ENCODE measurements around the gene KRT78. TPM values are rescaled to one million over a fixed set of nuclear protein-coding genes. Genes with fewer than 3 reads are reported as not detected.

The KRT78 gene
- total and polyA plus RNA-seq, 2 of the 13 experiments (the other 11 are each of a cell fraction or from before 2014, with no cell fraction given) = not detected

DNA sequence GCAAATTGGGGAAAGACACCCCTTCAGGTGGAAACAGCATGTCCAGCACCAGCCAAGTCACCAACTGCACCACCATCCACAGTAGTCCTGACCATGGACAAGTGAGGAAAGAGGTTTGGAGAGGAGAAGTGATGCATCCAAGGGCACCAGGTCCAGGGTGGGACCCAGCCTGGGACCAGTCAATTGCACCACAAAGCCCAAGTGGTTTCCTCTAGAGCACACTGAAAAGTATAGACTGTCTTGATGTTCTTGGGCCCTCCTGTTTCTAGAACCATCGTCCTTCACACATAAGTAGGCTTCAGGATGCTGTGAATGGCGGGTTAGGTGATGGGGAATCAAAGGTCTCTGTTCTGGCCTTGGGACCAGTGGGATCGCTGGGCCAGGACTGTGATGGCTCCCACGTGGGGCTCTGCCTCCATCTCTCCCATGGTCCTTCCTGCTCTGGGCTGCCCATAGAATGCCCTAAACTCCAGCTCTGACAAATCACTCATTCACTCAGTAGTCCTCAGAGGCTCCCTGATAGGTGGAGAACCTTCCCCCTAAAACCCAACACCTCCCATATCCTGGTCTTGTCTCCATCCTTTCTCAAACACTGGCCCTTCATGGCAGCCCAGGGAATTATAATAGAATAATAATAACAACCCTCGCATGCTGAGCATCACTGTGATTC, 23.9 kb downstream of the KRT78 start:
- BruUV-seq (replicated peaks) = no TSS peak
- no peaks in the 10 kb centered on the region for H4K20me1 ChIP-seq (ENCODE audit: insufficient read depth, low read length)
- DNase-seq (ENCODE audit: low spot score) (no peak), FAIRE-seq (no peak), ATAC-seq (no peak)
- no peak overlapping the region for H3K27ac ChIP-seq (ENCODE audit: extremely low read length, insufficient read depth, low read length)
- no peak overlapping the region for H2AFZ ChIP-seq (ENCODE audit: low read length)
- no peak overlapping the region for H3K4me2 ChIP-seq (ENCODE audit: low read depth, low read length)
- ChIA-PET CTCF (ENCODE audit: low intra/inter-chr PET ratio, low total read pairs) (no interaction called here), POLR2A (no interaction called here)
- no peak overlapping the region for H3K4me3 ChIP-seq (replicated peaks in 1 of 3; ENCODE audit: insufficient read depth in 1 of 3, low read depth in 2 of 3, low read length in 3 of 3)
- in situ Hi-C loops (cut with HindIII; ENCODE audit: extremely low pct_ligation_motif_present, low pct_unique_long_range_greater_than_20kb) = no loop called here
- peaks cover 1 to 33% of the 10 kb centered on the region in 2 experiments; a peak in 3 of 5 replicates for H3K27me3 ChIP-seq (ENCODE audit: control insufficient read depth in 1 of 2, insufficient read depth in 2 of 2, low read length in 2 of 2)
- peaks cover 9% of the 10 kb centered on the region for H3K4me1 ChIP-seq (ENCODE audit: insufficient read depth, low read length)
- no peaks in the 10 kb centered on the region for H3K9me3 ChIP-seq (ENCODE audit: low read length)
- 38% methylated on average over 2 of the region's 5 CpGs for WGBS (ENCODE audit: low lambda C conversion rate)
- no peaks in the 10 kb centered on the region for H3K79me2 ChIP-seq (ENCODE audit: insufficient read depth, low read length)
- no peak for TF ChIP-seq TBP (CRISPR knock-in tag; IDR thresholded peaks at IDR 0.05)
- no peak for TF ChIP-seq HOXA5 (CRISPR knock-in tag; IDR thresholded peaks at IDR 0.05)
- TF ChIP-seq ZMYM4 (CRISPR knock-in tag; IDR thresholded peaks at IDR 0.05) = no peak
- TF ChIP-seq, protein P1, sequence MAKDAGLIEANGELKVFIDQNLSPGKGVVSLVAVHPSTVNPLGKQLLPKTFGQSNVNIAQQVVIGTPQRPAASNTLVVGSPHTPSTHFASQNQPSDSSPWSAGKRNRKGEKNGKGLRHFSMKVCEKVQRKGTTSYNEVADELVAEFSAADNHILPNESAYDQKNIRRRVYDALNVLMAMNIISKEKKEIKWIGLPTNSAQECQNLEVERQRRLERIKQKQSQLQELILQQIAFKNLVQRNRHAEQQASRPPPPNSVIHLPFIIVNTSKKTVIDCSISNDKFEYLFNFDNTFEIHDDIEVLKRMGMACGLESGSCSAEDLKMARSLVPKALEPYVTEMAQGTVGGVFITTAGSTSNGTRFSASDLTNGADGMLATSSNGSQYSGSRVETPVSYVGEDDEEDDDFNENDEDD (CRISPR knock-in tag; IDR thresholded peaks at IDR 0.05; ENCODE audit: borderline replicate concordance) = no peak
- no peak for TF ChIP-seq SALL1 (CRISPR knock-in tag; IDR thresholded peaks at IDR 0.05)
- TF ChIP-seq ZNF350 (CRISPR knock-in tag; IDR thresholded peaks at IDR 0.05; ENCODE audit: borderline replicate concordance, low read depth) = no peak
- TF ChIP-seq JUN (CRISPR knock-in tag; IDR thresholded peaks at IDR 0.05) = no peak
- TF ChIP-seq, protein P2, sequence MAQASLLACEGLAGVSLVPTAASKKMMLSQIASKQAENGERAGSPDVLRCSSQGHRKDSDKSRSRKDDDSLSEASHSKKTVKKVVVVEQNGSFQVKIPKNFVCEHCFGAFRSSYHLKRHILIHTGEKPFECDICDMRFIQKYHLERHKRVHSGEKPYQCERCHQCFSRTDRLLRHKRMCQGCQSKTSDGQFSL (CRISPR knock-in tag; IDR thresholded peaks at IDR 0.05) = no peak
- TF ChIP-seq ZNF713 (CRISPR knock-in tag; IDR thresholded peaks at IDR 0.05) = no peak
- TF ChIP-seq NBN (conservative IDR thresholded peaks at IDR 0.05) = no peak
- no peak for TF ChIP-seq ZFP36L2 (CRISPR knock-in tag; IDR thresholded peaks at IDR 0.05)
- TF ChIP-seq, protein P3, sequence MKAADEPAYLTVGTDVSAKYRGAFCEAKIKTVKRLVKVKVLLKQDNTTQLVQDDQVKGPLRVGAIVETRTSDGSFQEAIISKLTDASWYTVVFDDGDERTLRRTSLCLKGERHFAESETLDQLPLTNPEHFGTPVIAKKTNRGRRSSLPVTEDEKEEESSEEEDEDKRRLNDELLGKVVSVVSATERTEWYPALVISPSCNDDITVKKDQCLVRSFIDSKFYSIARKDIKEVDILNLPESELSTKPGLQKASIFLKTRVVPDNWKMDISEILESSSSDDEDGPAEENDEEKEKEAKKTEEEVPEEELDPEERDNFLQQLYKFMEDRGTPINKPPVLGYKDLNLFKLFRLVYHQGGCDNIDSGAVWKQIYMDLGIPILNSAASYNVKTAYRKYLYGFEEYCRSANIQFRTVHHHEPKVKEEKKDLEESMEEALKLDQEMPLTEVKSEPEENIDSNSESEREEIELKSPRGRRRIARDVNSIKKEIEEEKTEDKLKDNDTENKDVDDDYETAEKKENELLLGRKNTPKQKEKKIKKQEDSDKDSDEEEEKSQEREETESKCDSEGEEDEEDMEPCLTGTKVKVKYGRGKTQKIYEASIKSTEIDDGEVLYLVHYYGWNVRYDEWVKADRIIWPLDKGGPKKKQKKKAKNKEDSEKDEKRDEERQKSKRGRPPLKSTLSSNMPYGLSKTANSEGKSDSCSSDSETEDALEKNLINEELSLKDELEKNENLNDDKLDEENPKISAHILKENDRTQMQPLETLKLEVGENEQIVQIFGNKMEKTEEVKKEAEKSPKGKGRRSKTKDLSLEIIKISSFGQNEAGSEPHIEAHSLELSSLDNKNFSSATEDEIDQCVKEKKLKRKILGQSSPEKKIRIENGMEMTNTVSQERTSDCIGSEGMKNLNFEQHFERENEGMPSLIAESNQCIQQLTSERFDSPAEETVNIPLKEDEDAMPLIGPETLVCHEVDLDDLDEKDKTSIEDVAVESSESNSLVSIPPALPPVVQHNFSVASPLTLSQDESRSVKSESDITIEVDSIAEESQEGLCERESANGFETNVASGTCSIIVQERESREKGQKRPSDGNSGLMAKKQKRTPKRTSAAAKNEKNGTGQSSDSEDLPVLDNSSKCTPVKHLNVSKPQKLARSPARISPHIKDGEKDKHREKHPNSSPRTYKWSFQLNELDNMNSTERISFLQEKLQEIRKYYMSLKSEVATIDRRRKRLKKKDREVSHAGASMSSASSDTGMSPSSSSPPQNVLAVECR (CRISPR knock-in tag; IDR thresholded peaks at IDR 0.05; ENCODE audit: borderline replicate concordance) = no peak
- TF ChIP-seq ZBTB7A (CRISPR knock-in tag; IDR thresholded peaks at IDR 0.05) = no peak
- TF ChIP-seq, protein P4, sequence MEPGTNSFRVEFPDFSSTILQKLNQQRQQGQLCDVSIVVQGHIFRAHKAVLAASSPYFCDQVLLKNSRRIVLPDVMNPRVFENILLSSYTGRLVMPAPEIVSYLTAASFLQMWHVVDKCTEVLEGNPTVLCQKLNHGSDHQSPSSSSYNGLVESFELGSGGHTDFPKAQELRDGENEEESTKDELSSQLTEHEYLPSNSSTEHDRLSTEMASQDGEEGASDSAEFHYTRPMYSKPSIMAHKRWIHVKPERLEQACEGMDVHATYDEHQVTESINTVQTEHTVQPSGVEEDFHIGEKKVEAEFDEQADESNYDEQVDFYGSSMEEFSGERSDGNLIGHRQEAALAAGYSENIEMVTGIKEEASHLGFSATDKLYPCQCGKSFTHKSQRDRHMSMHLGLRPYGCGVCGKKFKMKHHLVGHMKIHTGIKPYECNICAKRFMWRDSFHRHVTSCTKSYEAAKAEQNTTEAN (CRISPR knock-in tag; conservative IDR thresholded peaks at IDR 0.05) = no peak
- TF ChIP-seq REXO4 (CRISPR knock-in tag; IDR thresholded peaks at IDR 0.05; ENCODE audit: borderline replicate concordance) = no peak
- TF ChIP-seq, protein P5, sequence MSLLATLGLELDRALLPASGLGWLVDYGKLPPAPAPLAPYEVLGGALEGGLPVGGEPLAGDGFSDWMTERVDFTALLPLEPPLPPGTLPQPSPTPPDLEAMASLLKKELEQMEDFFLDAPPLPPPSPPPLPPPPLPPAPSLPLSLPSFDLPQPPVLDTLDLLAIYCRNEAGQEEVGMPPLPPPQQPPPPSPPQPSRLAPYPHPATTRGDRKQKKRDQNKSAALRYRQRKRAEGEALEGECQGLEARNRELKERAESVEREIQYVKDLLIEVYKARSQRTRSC (CRISPR knock-in tag; IDR thresholded peaks at IDR 0.05; ENCODE audit: low read depth) = no peak
- no peak for TF ChIP-seq ZNF501 (CRISPR knock-in tag; IDR thresholded peaks at IDR 0.05)
- TF ChIP-seq HNRNPUL1 (IDR thresholded peaks at IDR 0.05; ENCODE audit: low read depth, low read length) = no peak
- intact Hi-C loops (cut with micrococcal nuclease; ENCODE audit: unreplicated experiment) = no loop called here
- no peak overlapping the region for H3K9ac ChIP-seq (ENCODE audit: insufficient read depth, low read depth, low read length)
- H3K36me3 ChIP-seq (replicated peaks in 1 of 2; ENCODE audit: control insufficient read depth in 1 of 2, insufficient read depth in 2 of 2, low read length in 2 of 2) = no peaks in the 10 kb centered on the region
